ENCODE measurements around the gene MIDN.
"Not testable (repeated sequence)": the region's sequence is repeated elsewhere in the genome, so short reads cannot be mapped to it uniquely, and the experiment has no call there.

The MIDN gene

DNA sequence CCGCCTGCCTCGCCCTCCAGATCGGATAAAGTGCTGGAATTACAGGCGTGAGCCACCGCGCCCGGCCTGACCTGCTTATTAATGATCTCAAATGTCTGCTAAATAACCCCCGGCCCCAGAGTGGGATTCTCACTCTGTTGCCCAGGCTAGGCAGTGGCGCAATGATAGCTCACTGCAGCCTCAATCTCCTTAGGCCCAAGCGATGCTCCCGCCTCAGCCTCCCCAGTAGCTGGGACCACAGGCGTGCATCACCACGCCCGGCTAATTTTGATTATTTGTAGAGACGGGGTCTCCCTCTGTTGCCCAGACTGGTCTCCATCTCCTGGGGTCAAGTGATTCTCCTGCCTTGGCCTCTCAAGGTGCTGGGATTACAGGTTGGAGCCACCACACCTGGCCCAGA lies 7.5 kb upstream of the MIDN start:
- peak overlapping the region in 15 of 21 experiments; percentile 13 to 97 (median 87) for H3K27ac ChIP-seq
- H3K4me3 ChIP-seq = peak overlapping the region in 6 of 7 experiments; percentile 18 to 95 (median 53)

DNA sequence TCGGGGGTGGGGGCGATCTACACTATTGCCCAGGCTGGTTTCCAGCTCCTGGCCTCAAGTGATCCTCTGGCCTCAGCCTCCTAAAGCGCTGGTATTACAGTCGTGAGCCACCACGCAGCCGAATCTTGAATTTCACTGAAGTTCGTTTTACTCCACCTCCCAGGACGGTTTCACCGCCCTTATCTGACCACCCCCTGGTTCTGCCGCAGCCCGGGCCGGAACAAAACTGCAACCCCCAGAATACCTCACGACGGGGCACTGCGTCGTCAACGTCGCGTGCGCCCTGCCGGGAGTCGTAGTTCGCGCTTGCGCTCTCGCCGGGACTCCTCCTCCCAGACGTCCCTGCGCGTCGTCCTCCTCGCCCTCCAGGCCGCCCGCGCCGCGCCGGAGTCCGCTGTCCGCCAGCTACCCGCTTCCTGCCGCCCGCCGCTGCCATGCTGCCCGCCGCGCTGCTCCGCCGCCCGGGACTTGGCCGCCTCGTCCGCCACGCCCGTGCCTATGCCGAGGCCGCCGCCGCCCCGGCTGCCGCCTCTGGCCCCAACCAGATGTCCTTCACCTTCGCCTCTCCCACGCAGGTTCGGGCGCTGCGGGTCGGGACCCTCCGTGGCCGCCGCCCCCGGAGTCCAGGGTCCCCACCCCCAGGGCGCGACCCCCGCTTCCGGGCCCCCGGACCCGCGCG lies 6.8 kb upstream of the MIDN start, which contains the start of gene ATP5F1D:
Gene ATP5F1D, plus strand, starts transcription at position 335 of the 679 bp plus-strand sequence. Its CDS starts 100 bp downstream, at position 435.
- Histone ChIP-seq H3K27ac (peak within 1 kb of the TSS; percentile 73 to 97 (median 93)), H3K4me3 (peak within 1 kb of the TSS; percentile 75 to 95 (median 85))

DNA sequence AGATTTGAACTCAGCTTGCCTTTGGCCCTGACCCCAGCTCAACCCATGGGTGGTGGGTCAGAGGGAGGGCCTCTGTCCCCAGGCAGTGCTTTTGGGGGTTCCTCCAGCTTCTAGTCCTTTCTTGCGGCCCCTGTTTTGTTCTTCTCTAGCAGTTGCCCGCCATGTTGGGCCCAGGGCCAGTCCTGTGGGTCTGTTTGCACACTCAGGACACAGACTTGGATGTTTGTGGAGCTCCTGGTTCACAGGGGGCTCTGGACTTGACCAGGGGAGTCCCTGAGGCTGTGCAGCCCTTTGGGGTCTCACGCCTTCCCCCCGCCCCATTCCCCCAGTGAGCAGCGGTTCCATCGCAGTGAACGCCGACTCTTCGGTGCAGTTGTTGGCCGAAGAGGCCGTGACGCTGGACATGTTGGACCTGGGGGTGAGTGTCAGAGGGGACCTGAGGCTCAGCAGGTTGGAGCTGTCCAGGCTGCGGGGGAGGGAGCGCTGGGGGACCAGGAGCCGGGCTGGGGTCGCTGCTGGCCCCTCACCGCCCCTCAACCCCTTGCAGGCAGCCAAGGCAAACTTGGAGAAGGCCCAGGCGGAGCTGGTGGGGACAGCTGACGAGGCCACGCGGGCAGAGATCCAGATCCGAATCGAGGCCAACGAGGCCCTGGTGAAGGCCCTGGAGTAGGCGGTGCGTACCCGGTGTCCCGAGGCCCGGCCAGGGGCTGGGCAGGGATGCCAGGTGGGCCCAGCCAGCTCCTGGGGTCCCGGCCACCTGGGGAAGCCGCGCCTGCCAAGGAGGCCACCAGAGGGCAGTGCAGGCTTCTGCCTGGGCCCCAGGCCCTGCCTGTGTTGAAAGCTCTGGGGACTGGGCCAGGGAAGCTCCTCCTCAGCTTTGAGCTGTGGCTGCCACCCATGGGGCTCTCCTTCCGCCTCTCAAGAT lies 4.4 kb upstream of the MIDN start:
- H3K27ac ChIP-seq = peak overlapping the region in 20 of 21 experiments; percentile 65 to 100 (median 87)
- H3K4me3 ChIP-seq = peak overlapping the region in 6 of 7 experiments; percentile 15 to 37 (median 24)

DNA sequence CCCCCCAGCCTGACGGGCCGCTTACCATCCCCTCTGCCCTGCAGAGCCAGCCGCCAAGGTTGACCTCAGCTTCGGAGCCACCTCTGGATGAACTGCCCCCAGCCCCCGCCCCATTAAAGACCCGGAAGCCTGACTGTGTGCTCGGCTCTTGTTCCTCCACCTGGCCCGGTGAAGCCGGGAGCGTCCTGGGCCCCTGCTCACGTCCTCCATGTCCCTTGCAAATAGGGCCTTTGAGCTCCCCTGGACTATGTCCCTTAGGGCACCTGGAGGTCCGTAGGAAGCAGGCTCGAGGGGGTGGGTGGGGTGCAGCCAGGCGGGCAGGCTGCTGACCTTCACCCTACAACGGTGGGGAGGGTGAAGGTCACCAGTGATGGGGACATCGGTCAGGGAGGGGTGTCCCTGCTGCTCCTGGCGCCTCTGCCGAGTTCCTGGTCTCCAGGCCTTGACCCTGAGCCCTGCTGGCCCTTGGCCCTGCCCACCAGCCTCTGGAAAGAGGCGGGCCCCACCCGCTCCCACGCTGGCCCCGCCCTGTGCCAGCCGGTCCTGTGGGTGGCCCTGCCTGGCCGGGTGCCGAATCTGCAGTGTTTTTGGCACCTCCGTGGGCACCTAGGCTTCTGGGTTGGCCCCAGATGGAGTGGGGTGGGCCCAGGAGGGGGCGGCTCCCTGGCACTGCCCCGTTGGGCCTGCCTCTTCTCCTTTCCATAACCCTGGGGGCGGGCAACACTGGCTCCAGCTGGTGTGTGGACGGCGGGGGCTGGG lies 3.5 kb upstream of the MIDN start:
- peak overlapping the region; percentile 3 to 37 (median 23) for H3K4me3 ChIP-seq
- H3K27ac ChIP-seq = peak overlapping the region in 20 of 21 experiments; percentile 65 to 100 (median 87)

DNA sequence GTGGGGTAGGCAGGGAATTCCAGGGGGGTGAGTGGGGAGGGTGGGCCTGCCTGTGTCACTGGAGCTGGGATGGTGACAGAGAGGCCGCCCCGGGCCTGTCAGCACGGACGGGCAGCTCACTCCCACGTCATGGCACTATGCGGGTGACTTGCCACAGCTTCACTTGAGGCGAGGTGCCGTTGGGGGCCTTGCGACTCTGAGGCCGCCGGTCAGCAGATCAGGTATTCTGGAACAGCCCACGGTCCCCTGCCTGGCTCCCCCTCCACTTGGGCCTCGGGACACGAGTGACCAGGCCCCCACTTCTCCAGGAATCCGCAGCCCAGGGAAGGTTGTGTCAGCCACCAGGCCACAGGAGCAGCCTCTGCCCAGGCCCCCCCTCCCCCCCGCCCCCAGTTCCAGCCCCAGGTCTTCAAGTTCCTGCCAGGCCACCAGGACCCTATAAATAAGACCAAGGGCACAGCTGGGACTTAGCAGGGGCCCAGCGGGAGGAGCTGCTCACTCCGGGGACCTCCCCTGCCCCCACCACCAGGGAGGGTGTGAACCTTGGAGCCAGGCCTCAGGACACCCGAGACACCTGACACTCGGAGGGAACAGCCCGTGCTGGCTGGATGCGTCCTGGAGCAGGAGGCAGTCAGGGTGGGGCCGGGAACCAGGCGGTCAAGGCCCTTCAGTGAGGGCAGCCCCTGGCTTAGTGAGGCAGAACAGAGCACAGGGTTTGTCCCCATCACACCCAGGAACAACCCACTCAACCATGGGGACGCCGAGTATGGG lies 2.7 kb upstream of the MIDN start:
- Histone ChIP-seq H3K27ac (peak overlapping the region in 20 of 21 experiments; percentile 65 to 100 (median 87)), H3K4me3 (peak overlapping the region in 2 of 7 experiments; percentile 26 to 37)

DNA sequence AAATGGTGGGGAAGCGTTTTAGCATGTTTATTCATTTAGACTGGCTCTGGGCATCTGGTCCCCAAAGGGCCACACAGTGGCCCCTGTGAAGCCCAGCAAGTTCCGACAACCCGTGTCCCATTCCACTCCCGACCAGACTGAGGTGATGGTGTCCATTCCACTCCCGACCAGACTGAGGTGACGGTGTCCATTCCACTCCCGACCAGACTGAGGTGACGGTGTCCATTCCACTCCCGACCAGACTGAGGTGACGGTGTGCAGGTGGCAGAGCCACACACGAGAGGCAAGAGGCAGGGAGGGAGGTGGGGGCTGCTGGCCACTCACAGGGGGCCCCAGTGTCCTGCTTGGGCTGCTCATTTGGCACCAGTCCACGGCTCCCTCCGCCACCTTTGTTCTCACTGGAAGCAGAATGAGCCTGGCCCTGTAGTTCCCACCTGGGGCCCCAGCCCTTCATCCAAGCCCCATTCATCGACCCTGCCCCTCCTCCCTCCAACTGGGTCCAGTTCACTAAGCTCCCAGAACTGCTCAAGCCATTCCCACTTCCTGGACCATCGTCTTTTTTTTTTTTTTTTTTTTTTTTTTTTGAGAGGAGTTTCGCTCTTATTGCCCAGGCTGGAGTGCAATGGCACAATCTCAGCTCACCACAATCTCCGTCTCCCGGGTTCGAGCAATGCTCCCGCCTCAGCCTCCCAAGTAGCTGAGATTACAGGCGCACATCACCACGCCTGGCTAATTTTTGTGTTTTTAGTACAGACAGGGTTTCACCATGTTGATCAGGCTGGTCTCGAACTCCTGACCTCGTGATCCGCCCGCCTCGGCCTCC lies 1.9 kb upstream of the MIDN start:
- not testable (repeated sequence) for H3K4me3 ChIP-seq
- H3K27ac ChIP-seq = peak overlapping the region in 15 of 21 experiments; percentile 77 to 100 (median 87)

DNA sequence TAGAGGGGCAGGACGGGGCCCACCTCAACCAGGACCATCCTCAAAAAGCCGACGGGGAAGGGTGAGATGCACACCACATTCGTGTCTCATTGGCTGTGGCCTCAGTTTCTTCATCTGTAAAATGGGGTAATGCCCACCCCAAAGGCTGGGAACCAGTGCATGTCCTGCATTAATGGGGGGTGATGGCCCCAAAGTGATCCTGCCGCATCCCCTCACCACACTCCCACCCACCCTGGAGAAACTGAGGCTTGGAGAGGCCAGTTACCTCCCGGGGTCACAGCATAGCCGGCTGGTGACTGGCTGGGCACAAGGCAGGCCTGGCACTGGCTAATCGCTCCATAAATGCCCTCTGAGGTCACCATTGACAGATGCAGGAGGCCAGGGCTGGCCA lies 640 bp upstream of the MIDN start:
- Histone ChIP-seq H3K27ac (peak overlapping the region; percentile 95 to 100 (median 99)), H3K4me3 (peak overlapping the region; percentile 71 to 93 (median 75))

DNA sequence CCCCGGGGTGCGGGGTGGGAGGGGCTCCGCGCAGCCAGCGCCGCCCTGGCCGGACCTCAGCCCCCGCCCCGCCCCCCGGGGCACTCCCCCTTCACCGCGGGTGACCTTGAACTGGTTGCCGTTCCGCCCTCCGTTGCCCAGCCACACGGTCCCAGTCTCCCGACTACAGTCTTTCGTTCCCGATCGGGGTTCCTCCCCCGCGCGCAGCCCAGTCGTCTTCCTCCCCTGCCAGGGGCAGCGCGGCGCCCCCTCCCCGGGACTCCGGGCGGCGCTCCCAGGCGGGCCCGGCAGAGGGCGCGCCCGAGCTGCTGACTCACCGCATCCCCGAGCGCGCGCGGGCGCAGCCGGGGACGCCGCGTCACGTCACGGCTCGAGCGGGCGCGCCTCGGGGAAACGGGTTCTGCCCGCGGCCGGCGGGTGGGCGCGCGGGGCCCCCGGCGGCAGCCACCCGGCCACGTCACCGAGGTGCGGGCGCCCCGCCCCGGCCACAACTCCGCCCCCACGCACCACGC lies 459 bp downstream of the MIDN start:
- Histone ChIP-seq H3K4me3 (peak overlapping the region; percentile 71 to 93 (median 75)), H3K27ac (peak overlapping the region; percentile 95 to 100 (median 99))

DNA sequence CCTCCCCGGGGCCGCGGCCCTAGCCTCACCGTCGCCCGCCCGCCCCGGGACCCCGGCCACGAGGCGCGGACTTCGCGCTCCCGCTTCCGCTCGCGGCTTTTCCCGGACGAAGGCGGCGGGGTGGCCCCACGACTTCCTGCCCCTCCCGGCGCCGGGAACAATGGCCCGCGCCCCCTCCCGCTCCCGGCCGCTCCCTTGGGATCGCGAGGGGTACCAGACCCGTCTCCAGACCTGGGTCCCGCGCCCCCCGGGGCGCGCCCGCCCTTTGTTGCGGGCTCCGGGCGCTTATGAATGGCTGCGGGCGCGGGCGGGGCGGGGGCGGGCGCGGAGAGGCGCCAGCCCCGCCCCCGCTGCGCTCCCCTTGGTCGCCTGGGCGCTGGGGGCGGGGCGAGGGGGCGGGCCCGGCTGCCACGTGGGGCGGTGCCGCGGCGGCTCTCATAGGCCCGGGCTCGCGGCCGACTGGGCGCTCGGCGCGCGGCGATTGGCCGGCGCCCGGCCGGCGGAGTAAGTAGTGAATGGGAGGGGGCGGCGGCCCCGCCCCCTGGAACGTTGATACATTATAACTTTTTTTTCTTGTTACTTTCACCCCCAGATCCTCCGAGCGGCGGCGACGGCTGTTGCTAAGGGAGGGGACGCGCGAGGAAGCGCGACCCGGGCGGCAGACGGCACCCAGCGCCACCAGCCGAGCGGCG lies 1.1 kb downstream of the MIDN start:
- Histone ChIP-seq H3K27ac (peak overlapping the region; percentile 95 to 100 (median 99)), H3K4me3 (peak overlapping the region; percentile 72 to 94 (median 88))

DNA sequence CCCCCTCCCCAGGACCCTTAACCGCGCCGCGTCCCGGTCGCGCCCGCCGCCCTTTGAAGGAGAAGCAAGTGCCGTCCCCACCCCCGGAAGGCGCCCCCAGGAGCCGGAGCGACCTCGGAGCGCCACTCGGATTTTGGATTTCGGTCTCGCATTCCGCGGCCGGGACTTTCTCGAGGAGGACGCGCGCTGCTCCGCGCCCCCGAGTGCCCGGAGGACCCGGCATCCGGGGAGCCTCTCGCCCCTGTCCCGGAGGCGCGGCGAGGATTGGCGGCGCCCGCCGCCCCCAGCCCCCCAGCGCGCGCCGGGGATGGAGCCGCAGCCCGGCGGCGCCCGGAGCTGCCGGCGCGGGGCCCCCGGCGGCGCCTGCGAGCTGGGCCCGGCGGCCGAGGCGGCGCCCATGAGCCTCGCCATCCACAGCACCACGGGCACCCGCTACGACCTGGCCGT lies 1.6 kb downstream of the MIDN start:
- H3K4me3 ChIP-seq = peak overlapping the region; percentile 68 to 94 (median 88)
- H3K27ac ChIP-seq = peak overlapping the region; percentile 61 to 100 (median 98)

DNA sequence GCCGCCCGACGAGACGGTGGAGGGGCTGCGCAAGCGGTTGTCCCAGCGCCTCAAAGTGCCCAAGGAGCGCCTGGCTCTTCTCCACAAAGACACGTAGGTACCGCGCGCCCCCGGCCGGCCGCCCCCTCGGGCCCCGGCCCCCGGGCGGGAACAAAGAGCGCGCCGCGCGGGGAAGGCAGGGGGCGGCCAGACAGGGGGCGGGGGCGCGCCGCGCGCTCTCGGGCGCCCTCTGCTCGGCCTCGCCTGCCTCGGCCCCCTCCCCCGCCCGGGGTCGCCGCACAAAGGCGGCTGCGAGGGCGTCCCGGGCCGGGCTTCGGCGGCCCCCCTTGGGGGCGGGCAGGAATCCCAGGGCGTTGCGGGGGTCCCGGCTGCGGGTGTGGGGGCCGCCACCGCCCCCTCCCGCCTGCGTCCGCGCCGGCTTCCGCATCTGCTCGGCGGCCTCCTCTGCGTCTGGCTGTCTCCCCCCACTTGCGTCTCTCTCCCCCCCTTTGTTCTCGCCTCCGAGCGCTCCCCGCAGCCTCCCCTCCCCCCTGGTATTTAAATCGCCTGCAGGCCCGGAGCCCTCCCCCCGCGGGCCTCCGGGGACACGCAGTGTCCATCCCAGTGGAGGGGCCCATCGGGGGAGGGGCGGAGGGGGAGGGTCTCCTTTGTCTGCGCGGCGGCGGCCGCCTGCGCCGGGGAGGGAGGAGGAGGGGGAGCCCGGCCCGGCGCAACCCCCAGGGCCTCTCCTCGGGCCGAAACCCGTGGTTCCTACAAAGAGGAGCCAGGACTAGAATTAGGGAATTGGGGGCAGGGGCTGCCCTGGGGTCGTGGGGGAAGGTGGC lies 2.3 kb downstream of the MIDN start:
- Histone ChIP-seq H3K27ac (peak overlapping the region; percentile 61 to 100 (median 98)), H3K4me3 (peak overlapping the region; percentile 68 to 94 (median 88))

DNA sequence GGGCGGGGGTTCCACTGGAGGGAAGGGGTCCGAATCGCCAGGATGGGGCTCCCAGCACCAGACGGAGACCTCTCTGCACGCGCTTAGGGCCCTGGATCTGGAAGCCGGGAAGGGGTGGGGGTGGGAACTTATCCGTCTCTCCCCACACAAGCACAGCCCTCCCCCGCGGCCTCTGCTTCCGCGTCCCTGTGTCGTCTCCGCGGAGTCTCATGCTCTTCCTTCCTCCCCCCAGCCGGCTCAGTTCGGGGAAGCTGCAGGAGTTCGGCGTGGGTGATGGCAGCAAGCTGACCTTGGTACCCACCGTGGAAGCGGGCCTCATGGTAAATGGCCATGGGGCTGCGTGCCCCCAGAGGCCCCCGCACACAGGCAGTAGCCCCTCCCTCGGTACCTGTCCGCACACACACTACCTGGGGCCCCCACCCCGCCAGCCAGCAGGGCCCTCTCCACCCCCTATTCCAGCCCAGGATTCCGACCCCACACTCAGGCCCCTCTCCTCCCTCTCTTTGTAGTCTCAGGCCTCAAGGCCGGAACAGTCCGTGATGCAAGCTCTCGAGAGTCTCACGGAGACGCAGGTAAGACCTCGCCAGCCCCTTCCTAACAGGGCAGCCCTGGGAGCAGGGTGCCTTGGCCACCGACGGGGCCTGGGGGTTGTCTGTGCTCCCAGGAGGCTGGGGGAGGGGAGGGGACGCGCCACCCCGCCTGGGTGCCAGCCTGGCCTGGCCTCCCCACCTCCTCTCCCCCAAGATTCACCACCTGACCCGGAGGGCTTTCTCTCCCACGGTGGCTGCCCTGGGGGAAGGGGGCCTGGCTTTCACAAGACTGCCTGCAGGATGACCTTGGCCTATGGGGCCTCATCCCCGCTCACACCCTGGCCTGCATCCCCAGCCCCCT lies 3.2 kb downstream of the MIDN start:
- Histone ChIP-seq H3K4me3 (peak overlapping the region; percentile 68 to 94 (median 88)), H3K27ac (peak overlapping the region; percentile 61 to 100 (median 98))

DNA sequence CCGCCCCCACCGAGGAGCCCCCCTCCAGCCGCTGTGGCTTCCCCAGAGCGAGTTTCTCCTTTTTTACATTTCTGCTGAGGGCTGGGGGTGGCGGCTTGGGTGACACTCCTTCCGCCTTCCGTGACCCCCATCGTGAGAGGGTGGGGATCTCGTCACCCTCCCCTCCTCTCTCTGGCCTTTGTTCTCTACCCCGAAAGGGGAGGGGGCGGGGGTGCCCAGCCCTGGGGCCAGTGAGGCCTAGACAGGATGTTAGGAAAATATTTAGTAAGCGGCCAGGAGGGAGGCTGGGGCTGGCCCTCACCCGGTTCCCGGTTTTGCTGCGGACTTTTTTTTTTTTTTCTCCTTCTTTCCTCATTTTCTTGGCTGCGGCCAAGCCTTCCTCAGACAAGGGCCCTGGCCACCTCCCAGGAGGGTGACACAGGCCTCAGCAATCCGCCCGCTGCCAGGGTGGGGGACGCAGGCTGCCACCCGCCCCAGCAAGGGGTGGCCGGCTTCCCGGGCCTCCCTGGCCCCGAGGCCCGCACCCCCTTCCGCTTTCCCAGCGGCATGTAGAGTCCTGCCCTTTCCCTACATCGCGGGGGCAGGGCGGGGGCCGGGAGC lies 3.9 kb downstream of the MIDN start:
- peak overlapping the region; percentile 61 to 100 (median 98) for H3K27ac ChIP-seq
- H3K4me3 ChIP-seq = peak overlapping the region; percentile 68 to 94 (median 88)

DNA sequence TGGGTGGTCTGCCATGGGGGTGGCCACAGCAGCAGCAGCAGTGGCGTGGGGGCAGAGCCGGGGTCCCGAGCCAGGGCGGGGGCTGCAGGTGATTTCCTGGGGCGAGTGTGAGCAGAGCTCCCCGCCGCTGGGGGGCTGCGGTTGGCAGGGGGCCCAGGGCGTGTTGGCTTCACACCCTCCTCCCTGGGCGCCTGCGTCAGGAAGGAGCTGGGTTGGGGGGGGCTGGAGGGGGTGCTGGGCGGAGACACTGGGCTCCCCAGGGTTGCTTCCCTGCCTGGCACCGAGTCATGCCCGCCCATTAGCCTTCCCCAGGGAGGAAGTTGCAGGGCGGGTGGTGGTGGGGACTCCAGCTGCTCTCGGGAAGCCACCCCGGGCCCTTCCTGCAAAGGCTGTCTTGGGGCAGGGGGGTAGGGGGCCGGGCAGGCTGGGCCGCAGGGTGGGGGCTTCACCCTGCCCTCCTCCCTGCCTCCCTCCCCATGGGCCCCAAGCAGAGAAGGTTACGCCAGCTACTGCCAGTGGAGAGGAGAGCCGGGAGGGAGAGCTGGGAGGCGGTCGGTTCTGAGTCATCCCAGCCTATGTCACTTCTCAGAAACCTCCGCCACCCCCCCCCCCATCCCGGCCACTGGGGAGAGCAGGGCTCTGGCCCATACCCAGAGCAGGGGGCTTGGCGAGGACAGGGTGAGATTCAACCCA lies 4.6 kb downstream of the MIDN start:
- peak overlapping the region; percentile 61 to 100 (median 98) for H3K27ac ChIP-seq
- H3K4me3 ChIP-seq = peak overlapping the region; percentile 68 to 94 (median 88)

All from skin epidermis (tissue), 12 donors.